NCI-H1417 (cell line): ENCODE data around the gene EMB.
A peak's percentile ranks its signal among the peaks of the same experiment; 100 is the strongest.
"Not testable (repeated sequence)": the region's sequence is repeated elsewhere in the genome, so short reads cannot be mapped to it uniquely, and the experiment has no call there.

Experiments
- DNase-seq, 3 experiments: peaks; one replicate each; lab custom pipeline; 2025; lab: John Stamatoyannopoulos, UW

The EMB gene, protein sequence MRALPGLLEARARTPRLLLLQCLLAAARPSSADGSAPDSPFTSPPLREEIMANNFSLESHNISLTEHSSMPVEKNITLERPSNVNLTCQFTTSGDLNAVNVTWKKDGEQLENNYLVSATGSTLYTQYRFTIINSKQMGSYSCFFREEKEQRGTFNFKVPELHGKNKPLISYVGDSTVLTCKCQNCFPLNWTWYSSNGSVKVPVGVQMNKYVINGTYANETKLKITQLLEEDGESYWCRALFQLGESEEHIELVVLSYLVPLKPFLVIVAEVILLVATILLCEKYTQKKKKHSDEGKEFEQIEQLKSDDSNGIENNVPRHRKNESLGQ

DNA sequence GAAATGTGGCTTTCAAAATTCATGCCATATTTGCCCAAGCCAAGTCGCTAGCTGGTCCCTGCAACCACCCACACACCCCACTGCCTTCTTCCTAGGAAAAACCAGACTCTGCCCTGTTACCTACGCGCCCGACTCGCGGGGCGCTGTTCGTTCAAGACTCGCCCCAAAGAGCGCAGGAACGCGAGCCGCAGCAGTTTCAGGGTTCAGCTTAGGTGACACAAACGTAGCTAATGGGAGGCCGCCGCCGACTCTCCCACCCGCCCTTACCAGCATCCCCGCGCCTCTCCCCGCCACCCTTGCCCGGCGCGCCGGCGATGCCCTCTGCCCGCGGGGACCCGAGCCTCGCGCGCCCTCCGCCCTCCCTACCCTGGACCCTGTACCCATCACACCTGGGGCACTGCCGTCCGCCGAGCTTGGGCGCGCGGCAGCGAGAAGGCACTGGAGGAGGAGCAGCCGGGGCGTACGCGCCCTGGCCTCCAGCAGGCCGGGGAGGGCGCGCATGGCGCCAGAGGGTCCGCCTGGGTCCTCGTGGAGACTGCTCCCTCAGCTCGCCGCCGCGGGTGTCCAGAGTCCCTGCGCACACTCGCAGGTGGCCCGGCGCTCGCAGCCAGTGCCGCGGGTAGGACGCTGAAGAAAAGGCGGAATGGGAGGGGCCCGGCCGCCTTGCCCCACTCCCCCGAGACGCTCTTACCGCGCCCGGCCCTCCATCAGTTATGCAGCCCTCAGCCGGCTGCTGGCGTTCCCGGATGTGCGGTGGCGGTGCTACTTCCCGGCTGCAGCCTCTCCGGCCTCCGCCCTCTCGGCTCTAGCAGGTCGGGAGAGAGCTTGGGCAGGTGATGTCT lies at the start of gene EMB:
TSS of gene EMB (minus strand) at position 638 of the 842 bp plus-strand sequence. CDS start at position 501, 137 bp downstream.
- peak; percentile 84 to 90 (median 88) for DNase-seq

DNA sequence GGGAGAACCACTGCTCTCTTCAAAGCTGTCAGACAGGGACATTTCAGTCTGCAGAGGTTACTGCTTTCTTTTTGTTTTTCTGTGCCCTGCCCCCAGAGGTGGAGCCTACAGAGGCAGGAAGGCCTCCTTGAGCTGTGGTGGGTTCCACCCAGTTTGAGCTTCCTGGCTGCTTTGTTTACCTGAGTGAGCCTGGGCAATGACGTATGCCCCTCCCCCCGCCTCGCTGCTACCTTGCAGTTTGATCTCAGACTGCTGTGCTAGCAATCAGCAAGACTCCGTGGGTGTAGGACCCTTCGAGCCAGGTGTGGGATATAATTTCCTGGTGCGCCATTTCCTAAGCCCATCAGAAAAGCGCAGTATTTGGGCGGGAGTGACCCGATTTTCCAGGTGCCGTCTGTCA lies 48.4 kb upstream of the EMB start:
- not testable (repeated sequence) for DNase-seq

DNA sequence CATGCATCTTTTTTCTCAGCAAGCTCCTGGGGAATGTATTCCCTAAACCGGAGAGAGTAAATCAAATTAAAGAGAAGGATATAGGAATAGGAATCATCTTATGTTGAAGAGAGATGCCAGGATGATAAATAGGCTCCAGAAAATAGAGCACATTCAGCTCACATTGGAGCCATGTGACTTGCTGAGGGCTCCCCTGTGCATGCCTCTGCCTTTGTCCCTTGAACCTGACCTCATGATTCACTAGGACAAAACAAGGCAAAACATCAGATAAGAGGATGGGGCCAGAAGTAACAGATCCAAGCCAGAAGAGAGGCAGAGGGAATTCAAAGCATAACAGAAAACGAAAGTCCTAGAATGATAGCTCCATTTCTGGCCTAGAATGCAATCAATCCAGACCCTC lies 37.7 kb upstream of the EMB start:
- DNase-seq: not testable (repeated sequence)

DNA sequence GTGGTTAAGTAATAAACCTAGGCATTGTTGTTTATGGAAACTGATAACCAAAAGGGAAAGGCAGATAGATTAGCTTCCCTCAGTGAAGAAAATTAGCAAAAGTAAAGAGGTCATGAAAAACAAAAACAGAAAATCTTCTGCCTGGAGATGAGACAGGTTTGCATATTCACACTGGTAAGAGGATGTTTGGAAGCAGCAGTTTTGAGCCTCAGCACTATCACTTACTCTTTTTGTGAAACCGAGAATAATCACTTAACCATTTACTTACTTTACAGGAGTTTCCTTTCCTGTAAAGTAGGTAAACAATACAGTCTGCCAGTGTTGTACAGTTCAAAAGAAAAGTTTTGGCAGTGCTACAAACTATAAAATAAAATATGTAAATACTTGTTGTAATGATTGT lies 35.5 kb upstream of the EMB start:
- no peak for DNase-seq

DNA sequence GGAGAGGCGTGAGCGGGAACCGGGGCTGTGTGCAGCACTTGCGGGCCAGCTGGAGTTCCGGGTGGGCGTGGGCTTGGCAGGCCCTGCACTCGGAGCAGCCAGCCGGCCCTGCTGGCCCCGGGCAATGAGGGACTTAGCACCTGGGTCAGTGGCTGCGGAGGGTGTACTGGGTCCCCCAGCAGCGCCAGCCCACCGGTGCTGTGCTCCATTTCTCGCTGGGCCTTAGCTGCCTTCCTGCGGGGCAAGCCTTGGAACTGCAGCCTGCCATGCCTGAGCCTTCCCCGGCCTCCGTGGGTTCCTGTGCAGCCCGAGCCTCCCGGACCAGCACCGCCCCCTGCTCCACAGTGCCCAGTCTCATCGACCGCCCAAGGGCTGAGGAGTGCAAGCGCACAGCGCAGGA lies 23.9 kb upstream of the EMB start:
- DNase-seq: not testable (repeated sequence)

DNA sequence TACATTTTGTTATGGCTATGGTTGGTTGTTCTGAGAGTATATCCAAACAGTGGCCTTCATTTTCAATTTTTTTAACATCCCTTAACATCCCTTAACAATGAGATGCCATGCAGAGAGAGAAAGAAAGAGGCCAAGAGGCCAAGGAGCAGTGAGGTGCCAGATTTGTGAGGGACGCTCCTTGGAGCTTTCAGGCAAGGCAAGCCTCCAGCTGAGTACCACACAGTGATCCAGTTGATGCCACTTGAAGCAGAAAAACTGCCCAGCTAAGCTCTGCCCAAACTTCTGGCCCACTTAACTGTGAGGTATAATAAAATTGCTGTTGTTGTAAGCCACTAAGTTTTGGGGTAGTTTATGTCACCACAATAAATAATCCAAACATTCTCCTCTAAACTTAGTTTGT lies 22.6 kb upstream of the EMB start:
- no peak for DNase-seq

DNA sequence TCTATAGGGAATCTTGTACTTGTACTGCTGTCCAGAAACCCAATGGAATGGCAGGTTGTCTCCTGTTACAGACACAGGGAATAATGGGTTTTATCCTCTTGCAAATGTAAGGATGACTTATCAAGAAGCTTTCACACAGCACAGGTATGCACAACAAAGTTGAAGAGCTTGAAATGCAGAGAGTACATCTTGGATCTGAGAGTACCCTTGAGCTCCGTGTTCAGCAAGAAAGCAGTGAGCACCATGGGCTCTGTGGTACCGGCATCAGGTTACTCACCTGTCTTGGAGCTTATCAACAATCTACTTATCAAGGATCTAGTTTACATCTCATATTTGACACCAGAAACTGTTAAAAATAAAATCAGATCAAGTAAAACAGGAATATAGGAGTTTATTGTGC lies 22.0 kb upstream of the EMB start:
- peak in 1 of 3 experiments; percentile 50 for DNase-seq

DNA sequence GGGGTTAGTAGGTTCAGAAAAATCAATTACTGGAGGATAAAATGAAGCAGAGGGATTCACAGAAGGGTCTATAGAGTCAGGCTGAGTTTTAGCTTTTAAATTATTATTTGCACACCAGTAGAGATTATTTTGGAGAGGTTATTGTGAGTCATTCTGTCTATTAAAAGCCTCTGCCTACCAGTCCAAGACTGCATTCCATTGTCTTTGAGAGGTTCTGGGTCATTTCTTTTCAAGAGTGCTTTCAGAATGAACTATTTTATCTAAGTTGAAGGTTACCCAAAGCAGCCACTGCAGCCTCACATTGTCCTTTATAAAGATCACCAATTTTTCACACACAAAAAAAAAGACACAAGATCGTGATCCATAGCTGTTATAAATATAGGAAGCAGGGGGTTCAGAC lies 21.5 kb upstream of the EMB start:
- DNase-seq: peak in 1 of 3 experiments; percentile 87

DNA sequence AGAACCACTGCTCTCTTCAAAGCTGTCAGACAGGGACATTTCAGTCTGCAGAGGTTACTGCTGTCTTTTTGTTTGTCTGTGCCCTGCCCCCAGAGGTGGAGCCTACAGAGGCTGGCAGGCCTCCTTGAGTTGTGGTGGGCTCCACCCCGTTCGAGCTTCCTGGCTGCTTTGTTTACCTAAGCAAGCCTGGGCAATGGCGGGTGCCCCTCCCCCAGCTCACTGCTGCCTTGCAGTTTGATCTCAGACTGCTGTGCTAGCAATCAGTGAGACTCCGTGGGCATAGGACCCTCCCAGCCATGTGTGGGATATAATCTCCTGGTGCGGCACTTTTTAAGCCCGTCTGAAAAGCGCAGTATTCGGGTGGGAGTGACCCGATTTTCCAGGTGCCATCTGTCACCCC lies 17.3 kb upstream of the EMB start:
- peak in 2 of 3 experiments; percentile 0 to 20 for DNase-seq

DNA sequence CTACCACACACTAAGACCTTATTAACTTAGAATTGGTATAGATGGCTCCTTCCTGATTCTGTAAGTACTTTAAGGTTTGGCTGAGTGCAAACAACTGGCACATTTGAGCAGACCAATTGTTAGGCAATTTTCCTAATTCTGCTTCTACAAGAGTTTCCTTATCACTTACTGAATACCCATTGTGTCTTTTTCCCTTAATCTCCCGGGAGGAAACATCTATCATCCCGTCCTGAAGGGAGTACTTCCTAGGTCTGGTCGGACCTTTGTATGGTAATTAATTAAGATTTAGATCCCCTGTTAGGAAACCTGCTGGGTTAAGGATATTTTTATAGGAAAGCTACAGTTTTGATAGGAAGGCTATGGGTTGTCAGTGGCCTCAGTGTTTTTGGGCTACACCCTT lies 8.2 kb upstream of the EMB start:
- not testable (repeated sequence) for DNase-seq

DNA sequence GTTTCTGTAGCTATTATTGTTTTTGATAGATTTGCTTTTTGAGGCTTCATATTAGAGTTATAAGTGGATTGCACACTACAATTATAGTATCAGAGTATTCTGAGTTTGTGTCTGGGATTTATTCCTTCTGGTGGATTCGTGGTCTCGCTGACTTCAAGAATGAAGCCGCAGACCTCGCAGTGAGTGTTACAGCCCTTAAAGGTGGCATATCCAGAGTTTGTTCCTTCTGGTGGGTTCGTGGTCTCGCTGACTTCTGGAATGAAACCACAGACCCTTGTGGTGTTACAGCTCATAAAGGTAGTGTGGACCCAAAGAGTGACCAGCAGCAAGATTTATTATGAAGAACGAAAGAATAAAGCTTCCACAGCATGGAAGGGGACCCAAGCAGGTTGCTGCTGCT lies 6.9 kb upstream of the EMB start:
- no peak for DNase-seq

DNA sequence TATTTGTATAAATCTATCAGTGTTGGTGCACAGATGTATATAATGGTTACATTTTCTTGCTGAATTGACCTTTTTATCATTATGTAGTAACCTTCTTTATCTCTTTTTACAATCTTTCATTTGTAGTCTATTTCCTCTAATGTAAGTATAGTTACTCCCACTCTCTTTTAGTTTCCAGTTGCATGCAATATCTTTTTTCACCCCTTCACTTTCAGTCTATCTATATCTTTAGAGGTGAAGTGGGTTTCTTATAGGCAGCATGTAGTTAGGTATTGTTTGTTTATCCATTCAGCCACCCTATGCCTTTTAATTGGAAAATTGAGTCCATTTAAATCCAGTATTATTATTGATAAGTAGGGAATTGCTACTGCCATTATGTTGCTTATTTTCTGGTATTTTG lies 6.1 kb upstream of the EMB start:
- no peak for DNase-seq

DNA sequence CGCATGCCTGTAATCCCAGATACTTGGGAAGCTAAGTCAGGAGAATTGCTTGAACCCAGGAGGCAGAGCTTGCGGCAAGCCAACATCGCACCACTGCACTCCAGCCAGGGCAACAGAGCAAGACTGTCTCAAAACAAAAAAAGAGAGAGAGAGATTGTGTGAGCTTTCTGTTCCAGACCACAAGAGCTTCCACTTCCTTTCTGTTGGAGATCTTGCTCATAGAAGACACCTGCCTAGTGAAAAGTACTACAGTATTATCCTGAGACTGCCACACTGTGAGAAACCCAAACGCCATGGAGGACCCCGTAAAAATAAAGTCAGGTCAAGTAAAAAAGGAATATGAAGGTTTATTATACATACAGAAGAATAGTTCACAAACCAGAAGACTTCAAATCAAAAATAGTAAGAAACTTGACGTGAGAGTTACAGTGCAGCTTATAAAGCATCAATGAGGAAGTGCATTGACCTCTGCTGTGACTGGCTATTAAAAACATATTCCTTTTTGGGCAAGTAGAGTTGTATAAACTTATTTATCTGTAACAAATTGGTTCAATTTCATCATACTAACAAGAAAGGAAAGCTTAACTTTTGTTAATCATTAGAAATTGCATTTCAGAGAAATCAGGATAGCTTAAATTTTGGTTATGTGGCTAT lies 4.3 kb upstream of the EMB start:
- no peak for DNase-seq

DNA sequence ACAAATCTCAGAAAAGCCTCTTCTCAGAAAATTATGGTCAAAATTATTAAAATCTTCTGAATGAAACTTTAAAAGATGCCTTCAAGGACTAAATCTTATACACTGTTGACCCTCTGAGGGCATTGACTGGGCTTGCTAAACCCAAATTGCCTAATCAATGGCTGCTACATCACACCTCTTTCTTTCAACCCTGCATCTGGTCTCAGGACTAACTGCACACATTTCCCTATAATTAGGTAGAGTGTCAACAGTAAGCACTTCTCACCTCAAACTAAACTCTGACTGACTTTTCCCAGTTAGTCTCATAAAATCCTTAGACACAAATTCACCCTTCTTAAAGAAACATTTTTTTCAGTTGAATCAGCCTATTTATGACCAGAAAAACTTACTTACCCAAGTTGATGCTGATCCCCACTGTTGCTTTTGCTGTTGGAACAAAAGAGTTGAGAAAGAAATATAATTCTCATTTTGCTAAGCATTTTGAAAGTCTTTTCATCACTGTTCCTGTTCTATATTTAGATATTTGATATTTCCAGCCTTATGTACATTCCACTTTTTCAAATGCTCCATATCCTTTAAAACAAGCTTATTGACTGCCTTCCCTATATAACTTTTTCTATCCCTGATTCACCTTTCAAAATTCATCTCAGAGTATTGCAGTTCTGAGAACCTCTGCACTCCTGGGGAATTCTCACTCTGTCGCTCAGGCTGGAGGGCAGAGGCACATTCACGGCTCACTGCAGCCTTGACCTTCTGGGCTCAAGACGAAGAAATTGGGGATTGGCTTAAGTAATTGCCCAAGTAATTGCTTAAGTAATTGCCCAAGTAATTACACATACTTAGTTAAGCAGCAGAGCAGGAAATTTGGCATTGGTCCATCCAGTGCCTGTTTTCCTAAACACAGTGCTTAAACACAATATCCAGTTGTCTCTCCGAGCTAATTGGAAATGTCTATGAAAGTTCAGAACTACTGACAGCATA lies 1.8 kb upstream of the EMB start:
- peak in 1 of 3 experiments; percentile 11 for DNase-seq

DNA sequence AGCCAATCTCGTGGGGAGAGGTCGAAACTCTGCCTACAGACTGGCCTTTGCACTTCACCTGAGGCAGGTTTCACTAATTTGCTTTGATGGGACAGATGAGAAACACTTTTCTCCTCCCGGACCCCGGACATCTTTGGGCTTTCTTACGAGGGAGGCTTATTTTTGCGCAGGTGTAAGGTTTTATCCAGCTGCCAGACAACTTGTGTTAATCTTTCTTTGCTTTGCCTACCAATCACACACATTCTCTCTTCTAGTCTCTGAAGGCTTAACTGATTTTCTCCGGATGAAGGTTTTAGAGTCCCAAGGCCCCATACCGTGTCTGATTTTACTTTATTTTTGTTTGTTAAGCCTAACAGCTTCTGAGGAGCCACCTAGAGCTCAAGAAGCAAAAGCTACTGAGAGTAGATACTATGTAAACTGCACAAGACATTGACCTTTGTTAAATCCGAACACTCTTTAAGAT lies 436 bp upstream of the EMB start:
- DNase-seq: peak in 2 of 3 experiments; percentile 41 to 50

DNA sequence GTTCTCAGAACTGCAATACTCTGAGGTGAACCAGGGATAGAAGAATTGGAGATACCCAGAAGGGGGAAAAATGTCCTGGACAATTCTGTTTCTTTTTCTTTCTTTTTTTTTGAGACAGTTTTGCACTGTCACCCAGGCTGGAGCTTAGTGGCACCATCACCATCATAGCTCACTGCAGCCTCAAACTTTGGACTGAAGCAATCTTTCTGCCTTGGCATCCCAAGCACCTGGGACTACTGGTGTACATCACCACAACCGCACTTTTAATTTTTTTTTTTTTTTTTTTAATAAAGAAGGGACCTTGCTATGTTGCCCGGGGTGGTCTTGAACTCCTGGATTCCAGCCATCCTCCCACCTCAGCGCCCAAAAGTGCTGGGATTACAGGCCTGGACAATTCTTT lies 1.9 kb downstream of the EMB start:
- no peak for DNase-seq

DNA sequence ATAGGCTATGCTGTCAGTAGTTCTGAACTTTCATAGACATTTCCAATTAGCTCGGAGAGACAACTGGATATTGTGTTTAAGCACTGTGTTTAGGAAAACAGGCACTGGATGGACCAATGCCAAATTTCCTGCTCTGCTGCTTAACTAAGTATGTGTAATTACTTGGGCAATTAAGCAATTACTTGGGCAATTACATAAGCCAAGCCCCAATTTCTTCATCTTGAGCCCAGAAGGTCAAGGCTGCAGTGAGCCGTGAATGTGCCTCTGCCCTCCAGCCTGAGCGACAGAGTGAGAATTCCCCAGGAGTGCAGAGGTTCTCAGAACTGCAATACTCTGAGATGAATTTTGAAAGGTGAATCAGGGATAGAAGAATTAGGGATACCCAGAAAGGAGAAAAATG lies 3.0 kb downstream of the EMB start:
- peak in 1 of 3 experiments; percentile 7 for DNase-seq

DNA sequence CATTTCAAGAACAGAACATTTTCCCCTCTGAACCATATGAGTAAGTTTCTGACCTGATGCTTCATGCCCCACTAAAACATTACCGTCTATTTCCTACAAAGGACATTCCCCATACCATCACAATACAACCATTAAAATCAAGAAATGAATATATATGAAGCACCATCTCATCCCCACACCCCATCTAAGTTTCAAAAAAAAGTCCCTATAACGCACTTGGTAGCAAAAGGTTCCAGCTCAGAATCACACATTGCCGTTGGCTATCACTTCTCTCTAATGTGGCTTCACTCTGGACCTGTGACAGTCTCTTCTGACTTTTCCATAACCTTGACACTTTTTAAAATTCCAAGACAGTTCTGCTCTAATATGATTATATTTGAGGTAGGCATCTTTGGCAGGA lies 5.9 kb downstream of the EMB start:
- DNase-seq: no peak

DNA sequence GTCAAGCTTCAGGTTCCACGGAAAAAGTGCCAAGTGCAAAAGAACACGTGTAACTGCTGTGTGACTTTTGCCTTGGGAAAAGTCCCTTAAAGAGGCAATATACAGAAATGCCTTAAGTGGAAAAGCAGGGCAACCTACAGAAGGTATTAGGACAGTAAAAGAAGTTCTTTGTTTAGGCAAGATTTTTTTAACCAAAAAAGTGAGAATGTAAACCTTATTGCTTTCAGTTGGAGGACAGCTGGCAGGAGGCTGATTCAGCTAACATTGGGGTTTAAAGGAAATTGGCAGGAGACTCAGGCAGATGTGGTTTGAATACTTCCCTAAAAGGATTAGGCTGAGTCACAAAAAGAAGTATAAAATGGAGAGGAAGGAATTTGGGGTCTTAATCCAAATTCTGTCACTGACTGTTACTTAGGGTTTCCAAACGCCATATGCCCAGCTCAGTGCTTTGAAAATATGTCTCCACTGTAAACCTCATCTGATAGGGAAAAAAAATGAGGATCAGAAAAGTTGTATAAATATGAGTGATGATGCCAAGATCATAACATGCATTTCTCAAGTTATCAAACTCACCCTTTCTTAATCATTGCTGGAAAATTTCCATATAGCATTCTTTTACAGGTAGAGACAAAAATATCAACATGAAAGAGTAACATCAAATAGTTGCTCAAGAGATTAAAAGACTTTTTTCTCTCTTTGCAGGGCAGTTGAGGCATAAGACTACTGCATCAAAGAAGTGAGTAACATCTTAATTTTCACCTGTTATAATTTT lies 9.8 kb downstream of the EMB start:
- DNase-seq: not testable (repeated sequence)

DNA sequence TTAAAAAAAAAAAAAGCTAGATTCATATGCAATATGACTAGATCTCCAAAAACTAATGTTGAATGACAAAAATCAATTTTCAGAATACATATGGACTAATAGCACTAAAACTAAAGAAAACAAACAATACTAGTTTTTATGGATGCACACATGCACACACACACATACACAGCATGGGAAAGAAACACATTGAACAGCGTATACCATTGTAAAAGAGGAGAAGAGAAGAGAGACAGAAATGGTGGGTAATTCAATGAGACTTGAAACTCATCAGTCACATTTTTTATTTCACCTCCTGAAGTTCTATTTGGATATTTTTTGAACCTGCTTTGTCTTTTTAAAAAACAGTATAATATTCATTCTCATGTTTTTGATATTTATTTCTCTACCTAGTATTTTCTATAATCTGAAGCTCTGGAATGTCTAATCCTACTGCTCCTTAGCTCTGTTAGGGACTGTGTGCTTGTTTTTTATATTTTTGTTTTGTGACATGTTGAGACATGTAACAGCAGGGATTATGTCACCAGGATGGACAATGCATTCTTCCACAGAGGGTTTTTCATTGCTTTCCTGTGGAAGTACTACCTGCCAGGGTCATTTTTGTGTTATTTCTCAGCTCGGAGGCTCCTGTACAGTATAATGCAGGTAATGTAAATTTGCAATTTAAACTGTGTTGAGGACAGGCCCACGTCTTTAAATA lies 17.8 kb downstream of the EMB start:
- not testable (repeated sequence) for DNase-seq
